Measurements from ENCODE around the gene CTBP2. TPM values are rescaled to one million over a fixed set of nuclear protein-coding genes. Genes with fewer than 3 reads are reported as not detected.
"Not testable (repeated sequence)": the region's sequence is repeated elsewhere in the genome, so short reads cannot be mapped to it uniquely, and the experiment has no call there.

The CTBP2 gene
- polyA plus RNA-seq, 6 donors from 2014 or later = 0.11 to 2.1 (median 0.40) TPM; not detected in 1

DNA sequence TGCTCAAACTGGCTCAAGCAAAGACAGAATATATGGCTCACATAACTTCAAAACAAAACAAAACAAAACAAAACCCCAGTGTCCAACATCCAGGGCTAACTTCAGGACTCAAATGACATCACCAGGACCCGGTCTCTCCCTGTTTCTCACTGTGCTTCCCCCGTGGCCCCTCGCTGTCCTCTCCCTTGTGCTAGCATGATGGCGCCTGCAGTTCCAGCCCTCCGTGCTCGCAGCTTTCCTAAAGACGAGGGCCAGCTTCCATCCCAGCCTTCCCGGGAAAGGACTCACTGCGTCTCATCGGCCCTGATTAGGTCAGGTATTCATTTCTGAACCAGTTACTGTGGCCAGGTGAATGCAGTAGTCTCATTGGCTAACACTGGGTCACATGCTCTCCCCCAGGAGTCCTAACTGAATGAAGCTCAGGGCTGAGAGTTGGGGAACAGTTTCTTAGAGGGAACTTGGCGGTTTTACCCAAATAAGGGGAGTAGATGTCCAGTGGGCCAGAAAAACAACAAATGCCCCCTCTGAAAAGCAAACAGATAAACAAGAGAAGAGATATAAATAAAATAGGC is 33.0 kb upstream of the CTBP2 start:
- Mint-ChIP-seq H3K4me1 (no peaks in the 10 kb centered on the region), H3K4me3 (peak overlapping the region in 1 of 8 donors; percentile 20), H3K9me3 (peaks cover 0 to 4% (median 0%) of the 10 kb centered on the region in 7 donors), H3K36me3 (no peaks in the 10 kb centered on the region), H3K27ac (peak overlapping the region in 1 of 6 donors; percentile 81), H3K27me3 (peaks cover 25 to 37% (median 28%) of the 10 kb centered on the region in 3 donors)
- DNase-seq = no peak
- no peak for ATAC-seq (ENCODE audit: low read depth in 2 of 2)

DNA sequence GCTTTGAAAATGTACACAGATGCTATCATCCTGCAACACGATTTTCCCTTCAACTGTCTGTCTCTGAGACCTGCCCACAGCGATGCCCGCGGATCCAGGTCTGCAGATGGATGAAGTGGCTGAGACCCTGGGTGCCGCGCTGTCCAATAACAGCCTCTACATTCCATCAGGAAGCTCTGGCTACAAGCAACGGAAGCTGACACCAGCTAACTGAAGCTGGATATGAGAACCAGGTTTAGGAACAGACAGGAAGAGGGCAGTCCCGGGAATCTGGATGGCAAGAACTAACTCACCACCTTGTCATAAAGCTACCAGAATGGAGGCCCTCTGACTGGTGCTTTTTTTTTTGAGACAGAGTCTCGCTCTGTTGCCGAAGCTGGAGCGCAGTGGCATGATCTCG is 32.3 kb upstream of the CTBP2 start:
- no peak overlapping the region for H3K27ac Mint-ChIP-seq
- no peak overlapping the region for H3K4me3 Mint-ChIP-seq
- peaks cover 0 to 4% (median 0%) of the 10 kb centered on the region in 7 donors for H3K9me3 Mint-ChIP-seq
- no peaks in the 10 kb centered on the region for H3K4me1 Mint-ChIP-seq
- H3K36me3 Mint-ChIP-seq = no peaks in the 10 kb centered on the region
- H3K27me3 Mint-ChIP-seq = peaks cover 28 to 41% (median 33%) of the 10 kb centered on the region in 3 donors
- no peak for DNase-seq
- no peak for ATAC-seq (ENCODE audit: low read depth in 2 of 2)

DNA sequence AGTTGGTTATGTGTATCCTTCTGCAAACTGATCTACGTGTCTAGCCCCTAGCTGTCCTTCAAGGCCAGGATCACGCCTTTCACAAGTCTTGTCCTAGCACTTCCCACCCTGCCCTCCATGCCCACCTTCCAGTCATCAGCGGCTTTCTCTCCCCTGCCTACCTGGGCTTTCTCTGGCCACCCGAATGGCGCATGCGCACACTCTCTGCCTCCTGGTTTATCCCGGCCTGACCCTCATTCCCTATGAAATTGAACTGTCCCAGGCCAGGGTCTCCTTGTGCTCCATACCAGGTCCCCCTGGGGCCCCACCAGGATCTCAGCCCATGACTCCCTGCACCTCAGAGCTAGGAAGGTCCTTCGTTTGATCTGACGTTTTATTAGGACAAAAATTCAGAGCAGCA is 31.6 kb upstream of the CTBP2 start:
- no peaks in the 10 kb centered on the region for H3K36me3 Mint-ChIP-seq
- no peaks in the 10 kb centered on the region for H3K4me1 Mint-ChIP-seq
- H3K4me3 Mint-ChIP-seq = no peak overlapping the region
- H3K27ac Mint-ChIP-seq = no peak overlapping the region
- ATAC-seq (ENCODE audit: low read depth in 2 of 2) (no peak), DNase-seq (no peak)
- H3K9me3 Mint-ChIP-seq = peaks cover 0 to 4% (median 0%) of the 10 kb centered on the region in 7 donors
- peaks cover 28 to 46% (median 37%) of the 10 kb centered on the region in 3 donors for H3K27me3 Mint-ChIP-seq

DNA sequence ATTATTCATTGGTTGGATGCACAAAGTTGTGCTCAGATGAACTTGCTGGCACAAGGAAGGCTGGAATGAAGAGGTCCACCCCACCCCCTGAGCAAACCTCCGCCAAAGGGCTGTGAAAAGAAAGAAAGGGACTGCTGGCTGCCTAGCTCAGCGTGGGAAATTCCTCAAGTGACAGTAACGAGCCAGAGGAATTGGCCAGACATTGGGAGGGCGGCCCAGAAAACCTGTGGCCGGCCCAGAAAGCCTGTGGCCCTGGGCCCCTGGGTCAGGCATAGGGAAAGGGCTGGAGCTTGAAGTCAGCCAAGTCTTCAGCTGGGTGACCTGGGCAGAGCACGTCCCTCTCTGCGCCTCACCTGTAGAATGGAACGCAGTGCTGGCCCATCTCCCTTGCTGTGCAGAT is 30.6 kb upstream of the CTBP2 start:
- DNase-seq (no peak), ATAC-seq (ENCODE audit: low read depth in 2 of 2) (no peak)
- H3K36me3 Mint-ChIP-seq = no peaks in the 10 kb centered on the region
- H3K4me3 Mint-ChIP-seq = no peak overlapping the region
- peaks cover 0 to 4% (median 0%) of the 10 kb centered on the region in 7 donors for H3K9me3 Mint-ChIP-seq
- no peak overlapping the region for H3K27ac Mint-ChIP-seq
- peaks cover 22 to 51% (median 44%) of the 10 kb centered on the region in 3 donors for H3K27me3 Mint-ChIP-seq
- no peaks in the 10 kb centered on the region for H3K4me1 Mint-ChIP-seq

DNA sequence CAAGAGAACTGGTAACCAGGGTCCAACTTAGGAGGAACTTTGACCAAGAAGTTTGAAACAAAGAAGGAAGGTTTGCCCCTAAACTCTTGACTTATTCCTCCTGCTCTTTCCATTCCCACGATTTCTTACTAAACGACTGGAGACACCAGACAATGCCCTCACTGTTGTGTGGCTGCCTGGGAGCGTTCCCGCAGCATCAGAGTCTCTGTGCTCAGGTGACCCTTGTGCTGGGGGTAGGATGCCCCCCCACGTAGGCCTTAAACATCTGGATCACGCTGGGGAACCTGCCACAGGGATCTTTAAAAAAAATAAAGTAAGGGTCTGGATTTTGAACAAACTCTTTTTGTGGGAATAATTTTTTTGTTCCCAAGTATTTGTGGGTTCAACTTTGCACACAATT is 30.1 kb upstream of the CTBP2 start:
- Mint-ChIP-seq H3K4me1 (no peaks in the 10 kb centered on the region), H3K27me3 (peaks cover 21 to 57% (median 49%) of the 10 kb centered on the region in 3 donors), H3K9me3 (peaks cover 0 to 4% (median 0%) of the 10 kb centered on the region in 7 donors), H3K27ac (no peak overlapping the region), H3K36me3 (no peaks in the 10 kb centered on the region), H3K4me3 (no peak overlapping the region)
- DNase-seq = no peak
- ATAC-seq (ENCODE audit: low read depth in 2 of 2) = no peak

DNA sequence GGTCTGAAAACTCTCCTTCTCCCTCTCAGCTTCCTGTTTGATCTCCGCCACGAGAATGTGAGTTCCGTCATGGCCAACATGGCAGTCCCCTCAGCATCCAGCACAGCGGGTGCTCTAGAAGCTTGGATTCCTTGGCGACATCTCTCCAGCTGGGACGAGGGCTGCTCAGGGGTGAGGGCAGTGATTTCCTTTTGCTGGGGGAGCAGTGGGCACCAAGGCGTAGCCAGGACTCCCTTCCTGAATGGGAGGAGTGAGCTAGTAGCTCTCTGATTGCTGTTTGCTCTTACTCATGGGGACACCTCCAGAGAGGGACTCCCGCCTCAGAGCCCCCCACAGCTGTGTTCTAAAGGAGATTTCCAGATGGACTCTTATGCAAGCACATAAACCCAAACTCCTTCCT is 28.8 kb upstream of the CTBP2 start:
- Mint-ChIP-seq H3K4me3 (no peak overlapping the region), H3K4me1 (no peaks in the 10 kb centered on the region), H3K27me3 (peaks cover 23 to 62% (median 54%) of the 10 kb centered on the region in 3 donors), H3K9me3 (peaks cover 0 to 4% (median 0%) of the 10 kb centered on the region in 7 donors), H3K27ac (peak overlapping the region in 1 of 6 donors; percentile 8), H3K36me3 (no peaks in the 10 kb centered on the region)
- no peak for ATAC-seq (ENCODE audit: low read depth in 2 of 2)
- DNase-seq = no peak

DNA sequence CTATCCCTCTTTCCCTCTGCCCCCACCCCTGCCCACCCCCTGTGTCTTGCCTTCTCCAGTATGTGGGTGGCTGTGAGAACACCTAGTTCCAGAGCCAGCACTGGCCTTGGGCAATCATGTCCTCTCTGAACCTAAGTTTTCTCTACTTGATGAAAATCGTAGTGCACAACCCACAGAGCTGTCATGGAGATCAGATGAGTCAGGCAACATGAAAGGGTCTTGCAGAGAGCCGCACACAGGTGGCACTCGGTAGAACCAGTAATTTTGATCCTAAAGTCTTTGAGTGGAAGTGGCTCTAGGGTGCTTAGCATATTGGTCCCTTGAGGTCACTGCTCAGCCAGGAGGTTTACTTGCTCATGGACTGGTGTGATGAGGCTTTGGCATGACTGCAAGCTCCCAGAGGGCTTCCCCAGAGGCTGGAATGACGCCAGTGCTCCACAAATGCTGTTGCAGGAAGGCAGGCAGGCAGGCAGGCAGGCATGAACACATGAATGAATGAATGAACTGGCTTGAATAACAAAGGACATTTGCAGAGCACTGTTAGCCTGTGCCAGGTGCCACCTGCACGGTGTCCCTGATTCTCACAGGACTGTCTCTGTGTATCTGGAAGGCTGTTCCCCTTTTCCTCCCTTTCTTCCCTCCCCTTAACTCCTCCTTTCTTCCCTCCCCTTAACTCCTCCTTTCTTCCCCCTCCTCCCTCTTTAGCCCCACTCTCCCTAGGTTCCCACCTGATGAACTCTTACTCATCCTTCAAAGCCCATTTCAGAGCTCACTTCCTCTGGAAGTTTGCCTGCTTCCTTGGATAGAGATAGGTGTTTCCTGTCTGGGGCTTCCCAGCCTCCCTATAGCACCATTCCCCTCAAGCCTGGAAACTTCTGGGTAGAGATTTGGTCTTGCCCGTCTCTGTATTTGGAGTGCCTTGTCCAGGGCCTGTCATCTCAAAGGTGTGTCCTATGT is 27.2 kb upstream of the CTBP2 start:
- H3K36me3 Mint-ChIP-seq = peaks cover 0 to 6% of the 10 kb centered on the region in 2 donors
- DNase-seq = no peak
- peaks cover 34 to 69% (median 64%) of the 10 kb centered on the region in 3 donors for H3K27me3 Mint-ChIP-seq
- H3K27ac Mint-ChIP-seq = no peak overlapping the region
- no peak overlapping the region for H3K4me3 Mint-ChIP-seq
- ATAC-seq (ENCODE audit: low read depth in 2 of 2) = no peak
- H3K9me3 Mint-ChIP-seq = peaks cover 0 to 12% (median 2%) of the 10 kb centered on the region in 7 donors
- H3K4me1 Mint-ChIP-seq = no peaks in the 10 kb centered on the region

DNA sequence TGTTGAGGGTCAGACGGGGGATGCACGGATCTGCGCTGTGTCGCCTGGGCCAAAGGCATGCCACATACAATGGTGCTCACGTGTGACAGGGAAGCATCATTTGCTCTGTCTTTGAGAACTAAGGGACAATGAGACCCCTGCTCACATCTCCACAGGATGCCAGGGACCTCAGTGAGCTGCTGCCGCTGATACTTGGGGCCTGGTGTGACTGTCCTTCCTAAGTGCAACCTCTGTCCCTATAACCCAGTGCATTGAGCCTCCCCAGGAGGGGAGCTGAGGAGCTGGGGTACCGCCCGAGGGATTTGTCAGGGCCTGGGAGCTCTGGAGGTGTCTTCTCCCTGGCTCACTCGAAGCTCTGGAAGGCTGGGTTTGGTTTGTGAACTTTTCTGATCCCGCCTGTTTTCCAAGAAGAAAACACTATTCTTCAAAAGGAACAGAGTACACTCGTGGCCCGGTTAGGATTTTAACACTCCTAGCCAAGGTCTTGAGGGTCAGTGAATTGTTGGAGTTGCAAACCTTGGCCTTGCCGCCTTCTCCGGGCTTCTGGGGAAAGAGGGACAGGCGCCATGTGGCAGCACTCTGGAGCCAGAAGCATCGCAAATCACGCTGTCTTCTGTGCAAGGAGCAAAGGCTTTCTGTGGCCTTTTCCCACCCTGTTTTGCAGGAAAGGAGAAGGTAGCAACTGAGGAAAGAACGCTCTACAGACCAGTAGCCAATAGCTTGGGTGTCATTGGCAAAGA is 26.2 kb upstream of the CTBP2 start:
- peaks cover 34 to 74% (median 73%) of the 10 kb centered on the region in 3 donors for H3K27me3 Mint-ChIP-seq
- H3K4me3 Mint-ChIP-seq = no peak overlapping the region
- H3K9me3 Mint-ChIP-seq = peaks cover 0 to 14% (median 4%) of the 10 kb centered on the region in 7 donors
- no peak for DNase-seq
- no peaks in the 10 kb centered on the region for H3K4me1 Mint-ChIP-seq
- H3K36me3 Mint-ChIP-seq = peaks cover 0 to 6% of the 10 kb centered on the region in 2 donors
- H3K27ac Mint-ChIP-seq = no peak overlapping the region
- no peak for ATAC-seq (ENCODE audit: low read depth in 2 of 2)

DNA sequence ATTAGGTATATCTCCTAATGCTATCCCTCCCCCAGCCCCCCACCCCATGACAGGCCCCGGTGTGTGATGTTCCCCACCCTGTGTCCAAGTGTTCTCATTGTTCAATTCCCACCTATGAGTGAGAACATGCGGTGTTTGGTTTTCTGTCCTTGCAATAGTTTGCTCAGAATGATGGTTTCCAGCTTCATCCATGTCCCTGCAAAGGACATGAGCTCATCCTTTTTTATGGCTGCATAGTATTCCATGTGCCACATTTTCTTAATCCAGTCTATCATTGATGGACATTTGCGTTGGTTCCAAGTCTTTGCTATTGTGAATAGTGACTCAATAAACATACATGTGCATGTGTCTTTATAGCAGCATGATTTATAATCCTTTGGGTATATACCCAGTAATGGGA is 18.7 kb upstream of the CTBP2 start:
- not testable (repeated sequence) for H3K36me3 Mint-ChIP-seq; H3K4me1 Mint-ChIP-seq; H3K4me3 Mint-ChIP-seq; ATAC-seq (ENCODE audit: low read depth in 2 of 2); H3K27ac Mint-ChIP-seq; DNase-seq
- Mint-ChIP-seq H3K27me3 (peaks cover 42 to 78% (median 62%) of the 10 kb centered on the region in 3 donors), H3K9me3 (peaks cover 0 to 28% (median 12%) of the 10 kb centered on the region in 7 donors)

DNA sequence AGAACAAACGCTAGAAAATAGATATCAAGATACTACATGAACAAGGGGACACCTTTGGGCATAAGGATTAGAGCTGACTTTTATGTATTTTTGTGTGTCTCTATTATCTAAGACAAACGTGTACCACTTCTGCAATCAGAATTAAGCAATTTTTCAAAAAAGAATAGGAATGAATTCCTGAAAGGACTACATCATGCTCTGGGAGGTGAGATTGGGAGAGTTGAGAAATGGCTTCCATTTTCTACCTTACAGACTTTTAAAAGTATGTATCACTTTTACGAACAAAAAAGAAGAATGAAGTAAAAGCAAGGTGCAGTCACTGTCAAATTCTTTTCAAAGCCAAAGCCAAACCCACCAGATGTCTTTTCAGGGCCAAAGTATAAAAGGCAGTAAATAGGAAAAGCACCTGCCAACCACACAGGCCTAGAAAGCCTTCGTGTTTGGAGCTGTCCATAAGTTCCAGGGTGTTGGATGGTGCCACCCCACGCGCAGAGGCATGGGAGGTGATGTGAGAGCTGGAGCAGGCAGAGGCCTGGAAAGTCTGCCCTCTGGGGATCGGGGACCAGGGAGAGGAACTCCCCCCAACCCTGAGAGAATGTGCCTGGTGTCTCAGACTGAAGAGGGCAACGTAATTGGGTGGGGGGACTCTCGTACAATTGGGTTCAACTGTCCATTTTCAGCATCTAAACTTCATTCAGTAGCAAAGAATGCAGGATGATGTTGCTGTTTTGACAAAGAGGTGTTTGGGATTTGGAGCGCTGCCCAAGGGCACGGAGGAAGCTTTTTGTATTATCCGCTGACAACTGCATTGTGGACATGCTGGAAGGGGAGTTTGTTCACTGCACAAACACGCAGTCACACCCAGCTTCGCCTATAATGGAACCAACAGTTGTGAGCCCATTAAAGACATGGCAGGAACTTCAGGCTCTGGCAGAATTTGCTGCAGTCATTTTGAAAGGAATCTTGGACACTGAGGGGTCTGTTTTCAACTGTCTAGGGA is 17.6 kb upstream of the CTBP2 start:
- no peak for ATAC-seq (ENCODE audit: low read depth in 2 of 2)
- no peaks in the 10 kb centered on the region for H3K36me3 Mint-ChIP-seq
- peaks cover 0 to 28% (median 12%) of the 10 kb centered on the region in 7 donors for H3K9me3 Mint-ChIP-seq

DNA sequence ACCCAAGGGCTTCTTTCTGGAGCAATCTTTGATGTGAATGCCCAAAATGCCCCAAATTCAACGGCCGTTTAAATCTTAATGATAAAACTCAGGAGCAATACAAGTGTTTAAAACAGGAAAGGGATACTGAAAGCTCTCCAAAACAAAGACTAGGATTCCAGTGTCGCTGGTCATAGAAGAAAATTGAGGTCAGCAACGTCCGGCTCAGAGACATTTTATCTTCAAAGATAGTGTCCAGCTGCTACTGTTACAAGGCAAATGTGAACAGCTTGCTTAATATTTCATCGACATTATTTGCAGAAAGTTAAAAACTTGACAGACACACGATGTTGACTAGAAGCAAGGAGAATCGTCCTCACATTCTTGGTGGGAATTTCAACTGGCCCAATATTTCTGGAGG is 15.4 kb upstream of the CTBP2 start:
- DNase-seq (no peak), ATAC-seq (ENCODE audit: low read depth in 2 of 2) (no peak)
- Mint-ChIP-seq H3K9me3 (peaks cover 0 to 27% (median 8%) of the 10 kb centered on the region in 7 donors), H3K27me3 (peaks cover 44 to 54% (median 45%) of the 10 kb centered on the region in 3 donors), H3K4me3 (no peak overlapping the region), H3K36me3 (no peaks in the 10 kb centered on the region), H3K4me1 (no peaks in the 10 kb centered on the region), H3K27ac (no peak overlapping the region)

More for the DNA sequence above, 17.6 kb upstream of the CTBP2 start:
- Mint-ChIP-seq H3K27me3 (peaks cover 39 to 70% (median 55%) of the 10 kb centered on the region in 3 donors), H3K4me1 (no peaks in the 10 kb centered on the region), H3K27ac (no peak overlapping the region), H3K4me3 (no peak overlapping the region)
- DNase-seq = no peak

DNA sequence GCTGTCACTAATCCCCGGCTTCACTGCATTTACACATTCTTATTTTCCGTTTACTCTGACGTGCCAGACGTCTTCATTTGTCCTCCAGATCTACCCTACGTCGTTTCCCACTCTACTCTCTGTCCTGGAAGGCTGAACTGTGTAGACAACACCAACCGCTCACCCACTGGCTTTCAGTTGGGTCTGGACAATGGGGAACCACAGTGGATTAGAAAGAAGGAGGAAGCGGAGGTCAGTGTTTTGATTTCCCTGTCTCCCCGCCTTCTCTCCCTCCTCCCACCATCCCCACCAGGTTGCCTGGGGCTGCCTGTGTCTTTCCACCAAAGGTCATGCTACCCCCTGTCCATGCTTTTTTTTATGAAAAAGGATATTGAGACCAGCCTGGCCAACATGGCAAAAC is 14.0 kb upstream of the CTBP2 start:
- DNase-seq (no peak), ATAC-seq (ENCODE audit: low read depth in 2 of 2) (no peak)
- Mint-ChIP-seq H3K27ac (no peak overlapping the region), H3K27me3 (peaks cover 49 to 52% (median 52%) of the 10 kb centered on the region in 3 donors), H3K36me3 (no peaks in the 10 kb centered on the region), H3K9me3 (peaks cover 0 to 12% (median 0%) of the 10 kb centered on the region in 7 donors), H3K4me1 (no peaks in the 10 kb centered on the region), H3K4me3 (no peak overlapping the region)
